Loucy (cell line): ENCODE results near the gene CASP10.
"Not testable (repeated sequence)": the region's sequence is repeated elsewhere in the genome, so short reads cannot be mapped to it uniquely, and the experiment has no call there.

Experiments used
- H2AFZ ChIP-seq: fragments of 200-600 bp; sonication (generic); 2 replicates; pipeline ENCODE4 v1.6.0; 2016; ENCODE audit warnings: antibody characterized with exemption, mild to moderate bottlenecking, low read length, moderate library complexity
- H3F3A ChIP-seq: fragments of 200-600 bp; 2 replicates; pipeline ENCODE4 v1.6.0; 2016; ENCODE audit warnings: antibody characterized with exemption, low read depth, mild to moderate bottlenecking
- H3K27me3 ChIP-seq: fragments of 200-600 bp; sonication (generic); 2 replicates; pipeline ENCODE4 v1.6.1; 2014; ENCODE audit warnings: low read length, mild to moderate bottlenecking; ENCODE audit not compliant: insufficient read depth, poor library complexity, severe bottlenecking
- H3K36me3 ChIP-seq: fragments of 200-600 bp; sonication (generic); 2 replicates; pipeline ENCODE4 v1.6.1; 2016; ENCODE audit warnings: low read length; ENCODE audit not compliant: insufficient read depth
- H3K4me1 ChIP-seq: fragments of 200-600 bp; sonication (generic); 2 replicates; pipeline ENCODE4 v1.5.1; 2014; ENCODE audit warnings: low read length, mild to moderate bottlenecking; ENCODE audit not compliant: insufficient read depth, poor library complexity, severe bottlenecking
- H3K4me2 ChIP-seq: fragments of 200-600 bp; sonication (generic); 2 replicates; pipeline ENCODE4 v1.6.0; 2014; ENCODE audit warnings: antibody characterized with exemption, low read length, low read depth, mild to moderate bottlenecking; ENCODE audit not compliant: poor library complexity, severe bottlenecking
- H3K4me3 ChIP-seq: fragments of 200-600 bp; sonication (generic); 2 replicates; pipeline ENCODE4 v1.5.1; 2014; ENCODE audit warnings: low read length, mild to moderate bottlenecking, mixed read lengths; ENCODE audit not compliant: poor library complexity, severe bottlenecking
- H3K79me2 ChIP-seq: fragments of 200-600 bp; sonication (generic); 2 replicates; pipeline ENCODE4 v1.6.1; 2014; ENCODE audit warnings: low read length; ENCODE audit not compliant: insufficient read depth
- H3K9ac ChIP-seq: fragments of 200-600 bp; sonication (generic); 2 replicates; pipeline ENCODE4 v1.6.0; 2014; ENCODE audit warnings: mild to moderate bottlenecking, low read depth, low read length, moderate library complexity; ENCODE audit not compliant: poor library complexity, severe bottlenecking
- H3K9me2 ChIP-seq: fragments of 200-600 bp; sonication (generic); replicated peaks from 2 replicates; pipeline ENCODE4 v1.6.1; 2016; ENCODE audit warnings: low read depth, low read length, mixed read lengths
- H3K9me3 ChIP-seq: fragments of 200-600 bp; sonication (generic); 2 replicates; pipeline ENCODE4 v1.6.1; 2014; ENCODE audit warnings: mild to moderate bottlenecking, antibody characterized with exemption, low read length, low read depth; ENCODE audit not compliant: insufficient read depth
- H4K20me1 ChIP-seq: fragments of 200-600 bp; sonication (generic); 2 replicates; pipeline ENCODE4 v1.6.0; 2014; ENCODE audit warnings: antibody characterized with exemption, low read length, mild to moderate bottlenecking; ENCODE audit not compliant: insufficient read depth, poor library complexity, severe bottlenecking
- CTCF ChIP-seq: fragments of 200-600 bp; sonication (generic); conservative IDR thresholded peaks from 2 replicates; pipeline ENCODE4 v1.5.1; 2014; ENCODE audit warnings: mild to moderate bottlenecking, antibody characterized with exemption, low read length
- EZH2phosphoT487 ChIP-seq: fragments of 200-600 bp; IDR thresholded peaks from 2 replicates; pipeline ENCODE4 v1.6.1; 2018; ENCODE audit warnings: antibody characterized with exemption, mild to moderate bottlenecking, moderate library complexity, borderline replicate concordance

Gene CASP10

GRCh38 chr2:201149064-201149820 is 33.7 kb upstream of the CASP10 start:
- Histone ChIP-seq H3K9ac (no peak overlapping the region), H3K4me1 (peaks cover 3% of the 10 kb centered on the region)

GRCh38 chr2:201149821-201150165 is 33.1 kb upstream of the CASP10 start:
- H2AFZ ChIP-seq, H3F3A ChIP-seq, H3K9me2 ChIP-seq, H3K9me3 ChIP-seq, H3K4me2 ChIP-seq, H3K9ac ChIP-seq, H3K4me3 ChIP-seq, H4K20me1 ChIP-seq, H3K27me3 ChIP-seq, H3K4me1 ChIP-seq, H3K79me2 ChIP-seq: not testable (repeated sequence)
- H3K36me3 ChIP-seq: peaks cover 37% of the 10 kb centered on the region; the same call in 1 of the 2 replicates

More at GRCh38 chr2:201149064-201149820, 33.7 kb upstream of the CASP10 start:
- TF ChIP-seq EZH2phosphoT487: no peak
- no peak for TF ChIP-seq CTCF
- Histone ChIP-seq H3K9me2 (no peaks in the 10 kb centered on the region), H3K4me2 (no peak overlapping the region), H3K36me3 (peaks cover 32% of the 10 kb centered on the region; the same call in 1 of the 2 replicates), H2AFZ (no peak overlapping the region), H3K79me2 (no peaks in the 10 kb centered on the region), H3K9me3 (no peaks in the 10 kb centered on the region), H3K27me3 (no peaks in the 10 kb centered on the region), H3F3A (no peaks in the 10 kb centered on the region), H4K20me1 (no peaks in the 10 kb centered on the region), H3K4me3 (no peak overlapping the region)

- TF ChIP-seq CTCF (no peak), EZH2phosphoT487 (no peak)
- no peak overlapping the region for H3K9ac ChIP-seq
- no peak overlapping the region for H3K4me2 ChIP-seq
- H3F3A ChIP-seq: no peaks in the 10 kb centered on the region
- H3K9me2 ChIP-seq: no peaks in the 10 kb centered on the region
- no peaks in the 10 kb centered on the region for H4K20me1 ChIP-seq
- no peak overlapping the region for H2AFZ ChIP-seq
- no peaks in the 10 kb centered on the region for H3K27me3 ChIP-seq
- H3K4me3 ChIP-seq: no peak overlapping the region
- H3K4me1 ChIP-seq: peaks cover 3% of the 10 kb centered on the region
- H3K36me3 ChIP-seq: peaks cover 31% of the 10 kb centered on the region; the same call in 1 of the 2 replicates
- H3K79me2 ChIP-seq: no peaks in the 10 kb centered on the region
- no peaks in the 10 kb centered on the region for H3K9me3 ChIP-seq
Observed at GRCh38 chr2:201150454-201151020, 32.4 kb upstream of the CASP10 start.
